Measurements from ENCODE around the gene HPSE.

DNA sequence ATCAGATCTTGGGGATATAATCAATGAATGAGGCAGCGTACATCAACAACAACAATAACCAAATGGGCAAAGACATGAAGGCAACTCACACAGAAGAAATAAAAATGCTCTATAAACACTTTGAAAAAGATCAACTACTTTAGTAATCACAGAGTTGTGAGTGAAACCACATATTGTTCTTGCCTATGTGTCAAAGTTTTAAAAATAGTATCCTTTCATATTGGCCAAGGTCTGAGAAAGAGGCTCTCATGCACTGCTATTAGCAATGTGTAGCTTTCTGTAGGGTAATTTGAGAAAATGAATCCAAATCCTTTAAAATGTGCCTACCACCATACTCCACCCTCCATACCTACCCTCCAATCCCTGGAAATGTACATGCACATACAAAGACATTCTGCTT is 75.1 kb downstream of the HPSE start:
- TF ChIP-seq, protein P1, sequence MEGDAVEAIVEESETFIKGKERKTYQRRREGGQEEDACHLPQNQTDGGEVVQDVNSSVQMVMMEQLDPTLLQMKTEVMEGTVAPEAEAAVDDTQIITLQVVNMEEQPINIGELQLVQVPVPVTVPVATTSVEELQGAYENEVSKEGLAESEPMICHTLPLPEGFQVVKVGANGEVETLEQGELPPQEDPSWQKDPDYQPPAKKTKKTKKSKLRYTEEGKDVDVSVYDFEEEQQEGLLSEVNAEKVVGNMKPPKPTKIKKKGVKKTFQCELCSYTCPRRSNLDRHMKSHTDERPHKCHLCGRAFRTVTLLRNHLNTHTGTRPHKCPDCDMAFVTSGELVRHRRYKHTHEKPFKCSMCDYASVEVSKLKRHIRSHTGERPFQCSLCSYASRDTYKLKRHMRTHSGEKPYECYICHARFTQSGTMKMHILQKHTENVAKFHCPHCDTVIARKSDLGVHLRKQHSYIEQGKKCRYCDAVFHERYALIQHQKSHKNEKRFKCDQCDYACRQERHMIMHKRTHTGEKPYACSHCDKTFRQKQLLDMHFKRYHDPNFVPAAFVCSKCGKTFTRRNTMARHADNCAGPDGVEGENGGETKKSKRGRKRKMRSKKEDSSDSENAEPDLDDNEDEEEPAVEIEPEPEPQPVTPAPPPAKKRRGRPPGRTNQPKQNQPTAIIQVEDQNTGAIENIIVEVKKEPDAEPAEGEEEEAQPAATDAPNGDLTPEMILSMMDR (IDR thresholded peaks at IDR 0.05; ENCODE audit: borderline replicate concordance, extremely low read depth, low read length, poor library complexity, severe bottlenecking): no peak
- TF ChIP-seq EZH2 (IDR thresholded peaks at IDR 0.05; ENCODE audit: borderline replicate concordance, low read depth, low read length, severe bottlenecking): no peak

All from DND-41 (cell line).